ENCODE results near the gene TMEM217. TPM values are rescaled to one million over a fixed set of nuclear protein-coding genes. Genes with fewer than 3 reads are reported as not detected.

Gene TMEM217
- total RNA-seq, 4 donors from 2014 or later, result 0.41 to 1.4 (median 1.1) TPM; not detected in 1

GRCh38 chr6:37279366-37280134 is 21.6 kb upstream of the TMEM217 start:
- TF ChIP-seq CTCF (IDR thresholded peaks at IDR 0.05), result no peak
- TF ChIP-seq POLR2AphosphoS5 (IDR thresholded peaks at IDR 0.05), result peak in 1 of 3 donors; percentile 16
- TF ChIP-seq EP300 (IDR thresholded peaks at IDR 0.05; ENCODE audit: low read depth), result no peak
- TF ChIP-seq POLR2A (IDR thresholded peaks at IDR 0.05), result no peak
- H3K36me3 ChIP-seq, result peaks cover 0 to 7% (median under 1%) of the 10 kb centered on the region in 4 donors
- no peaks in the 10 kb centered on the region for H3K27me3 ChIP-seq
- no peak for DNase-seq
- peaks cover 0 to 13% (median 6%) of the 10 kb centered on the region in 4 donors for H3K4me1 ChIP-seq
- in situ Hi-C loops (cut with MboI; ENCODE audit: low pct_ligation_motif_present in 1 of 4, low pct_unique_long_range_greater_than_20kb in 1 of 4, low sequenced_read_pairs in 3 of 4), result no loop called here
- no peak overlapping the region for H3K4me3 ChIP-seq
- 90 to 100% methylated on average over 1 to 9 of the region's 9 CpGs for WGBS, 2 donors (ENCODE audit: low coverage in 1 of 2)
- intact Hi-C loops (cut with DNase I; ENCODE audit: low total_unique reads), result no loop called here
- H3K9me3 ChIP-seq, result no peaks in the 10 kb centered on the region
- no peak overlapping the region for H3K27ac ChIP-seq

- no peak for DNase-seq
- Histone ChIP-seq H3K4me1 (peaks cover 0 to 11% (median 9%) of the 10 kb centered on the region in 4 donors), H3K27me3 (no peaks in the 10 kb centered on the region), H3K36me3 (peaks cover 0 to 3% (median 0%) of the 10 kb centered on the region in 4 donors), H3K4me3 (no peak overlapping the region), H3K9me3 (no peaks in the 10 kb centered on the region), H3K27ac (no peak overlapping the region)
- no peak for TF ChIP-seq CTCF (IDR thresholded peaks at IDR 0.05)
- TF ChIP-seq POLR2AphosphoS5 (IDR thresholded peaks at IDR 0.05), result no peak
- no peak for TF ChIP-seq POLR2A (IDR thresholded peaks at IDR 0.05)
- no peak for TF ChIP-seq EP300 (IDR thresholded peaks at IDR 0.05; ENCODE audit: low read depth)
- intact Hi-C loops (cut with DNase I; ENCODE audit: low total_unique reads) (no loop called here), in situ Hi-C loops (cut with MboI; ENCODE audit: low pct_ligation_motif_present in 1 of 4, low pct_unique_long_range_greater_than_20kb in 1 of 4, low sequenced_read_pairs in 3 of 4) (no loop called here)
- WGBS, 2 donors (ENCODE audit: low coverage in 1 of 2), result 72 to 87% methylated on average over 3 to 6 of the region's 6 CpGs
These were observed 19.1 kb upstream of the TMEM217 start for GRCh38 chr6:37277001-37277409.

- TF ChIP-seq POLR2AphosphoS5 (IDR thresholded peaks at IDR 0.05) (no peak), CTCF (IDR thresholded peaks at IDR 0.05) (no peak), POLR2A (IDR thresholded peaks at IDR 0.05) (no peak), EP300 (IDR thresholded peaks at IDR 0.05; ENCODE audit: low read depth) (no peak)
- intact Hi-C loops (cut with DNase I; ENCODE audit: low total_unique reads), result no loop called here
These were observed 17.4 kb upstream of the TMEM217 start for GRCh38 chr6:37275350-37275749.

GRCh38 chr6:37273690-37274089 is 15.7 kb upstream of the TMEM217 start:
- H3K27me3 ChIP-seq, result no peaks in the 10 kb centered on the region
- no peak for DNase-seq
- no peak overlapping the region for H3K4me3 ChIP-seq

More at GRCh38 chr6:37275350-37275749, 17.4 kb upstream of the TMEM217 start:
- in situ Hi-C loops (cut with MboI; ENCODE audit: low pct_ligation_motif_present in 1 of 4, low pct_unique_long_range_greater_than_20kb in 1 of 4, low sequenced_read_pairs in 3 of 4), result no loop called here
- Histone ChIP-seq H3K4me1 (peaks cover 0 to 11% (median 9%) of the 10 kb centered on the region in 4 donors), H3K9me3 (no peaks in the 10 kb centered on the region), H3K27ac (no peak overlapping the region), H3K36me3 (peaks cover 0 to 3% (median 0%) of the 10 kb centered on the region in 4 donors), H3K27me3 (no peaks in the 10 kb centered on the region), H3K4me3 (no peak overlapping the region)
- DNase-seq, result no peak
- 100% methylated on average over 1 of the region's 1 CpG; no CpG with 5 or more reads in 1 of the 2 donors for WGBS, 2 donors (ENCODE audit: low coverage in 1 of 2)

More at GRCh38 chr6:37273690-37274089, 15.7 kb upstream of the TMEM217 start:
- in situ Hi-C loops (cut with MboI; ENCODE audit: low pct_ligation_motif_present in 1 of 4, low pct_unique_long_range_greater_than_20kb in 1 of 4, low sequenced_read_pairs in 3 of 4) (no loop called here), intact Hi-C loops (cut with DNase I; ENCODE audit: low total_unique reads) (no loop called here)
- TF ChIP-seq CTCF (IDR thresholded peaks at IDR 0.05) (no peak), POLR2AphosphoS5 (IDR thresholded peaks at IDR 0.05) (no peak), POLR2A (IDR thresholded peaks at IDR 0.05) (no peak)
- Histone ChIP-seq H3K4me1 (peaks cover 0 to 11% (median 9%) of the 10 kb centered on the region in 4 donors), H3K9me3 (no peaks in the 10 kb centered on the region), H3K27ac (no peak overlapping the region), H3K36me3 (peaks cover 0 to 7% (median 0%) of the 10 kb centered on the region in 4 donors)
- 37 to 38% methylated on average over 3 of the region's 3 CpGs for WGBS, 2 donors (ENCODE audit: low coverage in 1 of 2)
